Kasumi-1 (cell line): ENCODE results near the gene PRSS38.

ENCODE experiments used
- DNase-seq, 2 experiments: peaks; one replicate each; lab custom pipeline; 2025; lab: John Stamatoyannopoulos, UW

PRSS38 gene

GRCh38 chr1:227793079-227793947 lies 22.2 kb upstream of the PRSS38 start:
- DNase-seq: no peak

- DNase-seq: no peak
These were observed 21.3 kb upstream of the PRSS38 start for GRCh38 chr1:227793948-227794816.

- DNase-seq: no peak
These were observed 20.7 kb upstream of the PRSS38 start for GRCh38 chr1:227794817-227795192.

GRCh38 chr1:227795732-227796131 lies 19.7 kb upstream of the PRSS38 start:
- DNase-seq: no peak

GRCh38 chr1:227796359-227796915 lies 19.0 kb upstream of the PRSS38 start:
- no peak for DNase-seq

GRCh38 chr1:227797144-227797543 lies 18.3 kb upstream of the PRSS38 start:
- no peak for DNase-seq

GRCh38 chr1:227797625-227798024 lies 17.9 kb upstream of the PRSS38 start:
- DNase-seq: no peak

GRCh38 chr1:227798078-227798802 lies 17.2 kb upstream of the PRSS38 start:
- no peak for DNase-seq

GRCh38 chr1:227799756-227800155 lies 15.7 kb upstream of the PRSS38 start:
- no peak for DNase-seq

GRCh38 chr1:227803933-227804332 lies 11.5 kb upstream of the PRSS38 start:
- no peak for DNase-seq

GRCh38 chr1:227805606-227806197 lies 9.8 kb upstream of the PRSS38 start:
- no peak for DNase-seq

- DNase-seq: no peak
These were observed 6.9 kb upstream of the PRSS38 start for GRCh38 chr1:227808566-227808965.

GRCh38 chr1:227809026-227809425 lies 6.4 kb upstream of the PRSS38 start:
- DNase-seq: no peak

- DNase-seq: no peak
These were observed 1.5 kb upstream of the PRSS38 start for GRCh38 chr1:227813962-227814361.

GRCh38 chr1:227816750-227817446 lies 1.4 kb downstream of the PRSS38 start:
- no peak for DNase-seq

GRCh38 chr1:227823537-227823936 lies 8.1 kb downstream of the PRSS38 start:
- DNase-seq: no peak

GRCh38 chr1:227824204-227824603 lies 8.7 kb downstream of the PRSS38 start:
- no peak for DNase-seq

- no peak for DNase-seq
These were observed 13.3 kb downstream of the PRSS38 start for GRCh38 chr1:227828786-227829185.

GRCh38 chr1:227838181-227838580 lies 22.7 kb downstream of the PRSS38 start:
- DNase-seq: no peak

- DNase-seq: no peak
These were observed 25.6 kb downstream of the PRSS38 start for GRCh38 chr1:227841096-227841495.
